GM13977 (cell line): ENCODE results near the gene SSTR3.

Experiments
- DNase-seq: peaks from one replicate; pipeline ENCODE4 v3.0.0; 2012; ENCODE audit warnings: low spot score
- CTCF ChIP-seq: IDR thresholded peaks from 2 replicates; pipeline ENCODE4 v1.5.1; 2012; ENCODE audit warnings: mild to moderate bottlenecking, control low read depth; ENCODE audit not compliant: insufficient read depth; ENCODE audit errors: extremely low read depth, missing control alignments
- in situ Hi-C: fragments of 300-500 bp; cut with MboI; formaldehyde crosslinking; loops from one replicate; pipeline ENCODE4 v1.12.0; 2022; ENCODE audit warnings: low sequenced_read_pairs, low pct_unique_long_range_greater_than_20kb, mixed read lengths, inconsistent platforms; ENCODE audit not compliant: unreplicated experiment

The SSTR3 gene

DNA sequence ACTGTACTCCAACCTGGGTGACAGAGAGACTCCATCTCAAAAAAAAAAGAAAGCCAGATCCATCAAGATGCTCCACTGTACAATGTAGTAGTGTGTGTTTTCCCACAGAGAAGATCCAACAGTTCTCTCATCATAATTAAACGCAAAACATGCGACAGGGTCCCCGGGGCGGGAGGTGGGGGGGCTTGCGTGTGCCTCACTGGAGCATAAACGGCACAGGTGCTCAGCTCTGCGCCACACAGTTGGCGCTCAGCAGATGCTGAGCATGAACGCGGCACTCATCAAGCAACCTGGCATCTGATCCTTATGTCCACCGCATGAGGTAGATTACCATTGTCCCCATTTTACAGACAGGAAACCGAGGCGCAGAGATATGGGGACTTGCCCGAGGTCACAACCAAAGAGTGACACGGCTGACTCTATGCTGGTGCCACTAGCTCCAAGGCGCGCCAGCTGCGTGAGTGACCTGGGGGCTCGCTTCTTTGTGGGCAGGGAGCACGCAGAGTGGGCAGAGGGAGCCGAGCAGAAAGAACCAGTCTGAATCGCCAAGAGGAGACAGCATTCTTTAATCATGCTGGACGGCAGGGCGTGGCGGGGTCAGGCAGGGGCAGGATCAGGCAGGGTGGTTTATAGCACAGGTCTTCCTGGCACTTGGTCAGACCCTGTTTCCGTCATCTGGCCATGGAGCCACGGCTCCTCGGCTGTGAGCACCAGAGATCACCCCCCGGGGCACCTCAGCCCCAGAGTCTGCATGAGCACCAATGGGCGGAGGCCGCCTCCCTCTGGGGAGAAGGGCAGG lies 32.5 kb downstream of the SSTR3 start:
- in situ Hi-C loops: no loop called here
- no peak for DNase-seq
- TF ChIP-seq CTCF: no peak

GRCh38 chr22:37179126-37179470 lies 33.2 kb downstream of the SSTR3 start:
- TF ChIP-seq CTCF: no peak
- in situ Hi-C loops: no loop called here
- peak; percentile 5 for DNase-seq

GRCh38 chr22:37178350-37179125 lies 33.7 kb downstream of the SSTR3 start:
- DNase-seq: peak; percentile 9
- no peak for TF ChIP-seq CTCF
- in situ Hi-C loops: no loop called here

DNA sequence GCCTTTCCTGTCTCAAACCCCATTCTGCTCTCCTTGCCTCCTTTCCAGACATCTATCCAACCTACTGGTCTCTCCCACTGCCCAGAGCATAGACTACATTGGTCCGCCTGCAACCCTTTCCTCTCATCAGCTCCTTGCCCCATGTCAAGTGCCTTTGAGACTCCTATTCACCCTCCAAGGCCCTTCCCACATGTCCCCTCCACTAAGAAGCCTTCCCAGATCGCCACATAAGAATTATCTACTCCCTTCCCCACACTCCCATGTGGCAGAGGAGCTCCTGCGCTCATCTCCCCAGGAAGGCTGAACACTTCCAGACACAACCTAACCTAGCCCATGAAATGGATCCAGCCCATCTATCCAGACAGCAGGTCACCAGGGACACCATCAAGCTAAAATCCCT lies 34.5 kb downstream of the SSTR3 start:
- TF ChIP-seq CTCF: no peak
- in situ Hi-C loops: no loop called here
- no peak for DNase-seq

GRCh38 chr22:37177221-37177620 lies 35.1 kb downstream of the SSTR3 start:
- no peak for DNase-seq
- in situ Hi-C loops: no loop called here
- TF ChIP-seq CTCF: no peak

GRCh38 chr22:37176464-37177061 lies 35.7 kb downstream of the SSTR3 start:
- in situ Hi-C loops: no loop called here
- TF ChIP-seq CTCF: no peak
- no peak for DNase-seq
